UCSD-AML1 (cell line): ENCODE measurements around the gene FKBP10.

Experiments
- DNase-seq: peaks from one replicate; lab custom pipeline; 2025; ENCODE audit not compliant: unreplicated experiment; lab: John Stamatoyannopoulos, UW

Gene FKBP10

DNA sequence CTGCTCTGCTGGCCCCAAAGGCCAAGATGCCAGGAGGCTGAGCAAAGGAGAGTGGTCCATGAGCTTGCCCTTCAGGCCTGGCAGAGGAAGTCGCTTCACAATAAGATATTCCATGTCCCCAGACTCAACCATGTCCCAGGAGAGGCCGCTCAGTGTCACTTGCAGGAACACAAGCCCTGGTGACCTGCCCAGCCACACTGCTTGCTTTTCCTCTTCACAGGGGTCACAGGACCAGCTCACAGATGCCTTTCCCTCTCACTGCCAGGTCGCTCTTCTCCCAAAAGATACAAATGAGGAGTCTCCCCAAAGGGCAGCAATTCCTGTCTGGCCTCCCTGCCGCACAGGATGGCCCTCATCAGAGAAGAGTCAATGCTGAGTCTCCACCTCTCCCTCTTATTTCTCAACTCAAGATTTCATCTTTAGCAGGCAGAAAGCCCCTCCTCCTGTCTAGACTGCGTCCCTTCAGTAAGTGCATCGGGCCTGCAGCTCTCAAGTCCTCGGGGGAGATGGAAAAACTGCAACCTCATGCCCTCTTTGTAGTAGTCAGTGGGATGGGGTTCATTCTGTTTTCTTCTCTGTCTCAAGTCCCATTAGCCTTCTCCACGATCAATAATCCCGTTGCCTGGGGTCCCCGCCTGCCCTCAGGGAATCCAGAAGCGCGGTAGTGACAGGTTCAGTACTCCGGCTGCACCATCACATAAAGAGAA is 31.2 kb upstream of the FKBP10 start:
- no peak for DNase-seq

DNA sequence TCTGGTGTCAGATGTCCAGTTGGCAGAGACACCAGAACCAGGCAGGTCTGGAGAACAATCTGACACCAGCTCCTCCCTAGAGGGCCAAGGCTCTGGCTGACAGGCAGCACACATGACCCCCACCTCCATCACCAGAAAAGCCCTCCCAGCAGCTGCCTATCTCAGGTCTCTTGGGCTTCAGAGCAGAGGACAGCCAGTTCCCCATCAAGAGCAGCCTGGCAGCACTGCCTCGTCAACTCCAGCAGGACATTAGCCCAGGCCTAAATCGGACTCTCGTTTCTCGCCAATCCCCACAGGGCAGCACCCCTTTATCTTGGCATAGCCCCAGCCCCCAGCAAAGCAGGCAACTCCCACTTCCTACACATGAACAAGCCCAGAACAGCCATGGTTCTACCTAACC is 30.7 kb upstream of the FKBP10 start:
- no peak for DNase-seq

DNA sequence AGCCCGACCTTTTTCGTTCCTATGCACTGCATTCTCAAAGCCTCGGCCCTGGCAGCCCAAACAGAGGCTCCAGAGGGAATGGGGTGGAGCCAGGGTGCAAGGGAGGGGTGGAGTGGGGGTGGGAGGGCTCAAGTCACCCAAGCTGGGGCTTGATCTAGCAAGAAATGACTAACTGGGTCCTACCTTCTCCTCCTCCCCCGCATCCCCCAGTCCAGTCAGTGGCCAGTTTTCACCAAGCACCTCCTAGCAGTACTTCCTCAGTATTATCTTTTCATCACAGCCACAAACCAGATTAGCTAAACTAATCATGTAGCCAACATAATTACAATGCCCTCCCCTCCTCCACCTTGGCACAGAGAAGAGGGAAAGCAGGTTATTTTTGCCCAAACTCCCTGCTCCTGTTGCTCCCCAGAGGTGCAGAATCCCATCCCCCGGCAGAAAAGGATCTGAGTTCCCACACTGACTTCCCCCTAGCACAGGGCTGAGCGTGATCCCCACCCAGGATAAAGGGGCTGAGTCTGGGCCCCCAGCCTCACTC is 28.5 kb upstream of the FKBP10 start:
- DNase-seq: peak; percentile 83

DNA sequence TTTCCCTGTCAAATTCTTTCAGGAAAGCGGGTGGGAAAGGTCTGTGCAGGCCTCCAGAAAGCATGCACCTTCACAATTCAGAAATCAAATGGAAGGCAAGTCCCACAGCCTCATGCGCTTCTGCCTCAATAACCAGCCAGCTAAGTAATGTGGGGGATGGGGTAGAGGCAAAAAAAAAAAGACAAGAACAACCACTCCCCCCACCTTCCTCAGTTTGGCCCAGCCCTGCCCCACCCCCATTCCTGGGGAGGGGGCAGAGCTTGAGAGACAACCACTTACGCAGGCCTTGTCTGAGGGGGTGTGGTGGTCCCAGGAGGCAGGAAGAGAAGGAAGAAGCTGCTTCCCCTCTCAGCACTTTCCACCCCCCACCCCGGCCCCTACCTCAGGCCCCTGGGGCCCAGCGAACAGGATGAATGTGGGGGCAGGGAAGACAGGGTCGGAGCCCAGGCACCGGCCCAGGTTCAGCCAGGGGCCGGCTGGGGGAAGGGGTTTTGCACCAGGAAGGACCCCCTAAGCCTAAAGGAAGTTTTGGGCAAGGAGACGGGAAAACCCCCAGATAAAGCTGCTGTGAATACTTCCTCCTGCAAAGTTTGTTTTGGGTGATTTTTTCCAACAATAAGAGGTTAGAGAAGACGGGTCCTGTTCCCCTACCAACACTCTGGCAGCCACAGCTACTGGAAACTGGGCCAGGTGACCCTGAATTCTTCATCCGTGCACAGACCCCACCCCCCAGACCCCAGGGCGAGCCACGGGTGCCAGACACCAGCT is 27.5 kb upstream of the FKBP10 start:
- peak; percentile 92 for DNase-seq

DNA sequence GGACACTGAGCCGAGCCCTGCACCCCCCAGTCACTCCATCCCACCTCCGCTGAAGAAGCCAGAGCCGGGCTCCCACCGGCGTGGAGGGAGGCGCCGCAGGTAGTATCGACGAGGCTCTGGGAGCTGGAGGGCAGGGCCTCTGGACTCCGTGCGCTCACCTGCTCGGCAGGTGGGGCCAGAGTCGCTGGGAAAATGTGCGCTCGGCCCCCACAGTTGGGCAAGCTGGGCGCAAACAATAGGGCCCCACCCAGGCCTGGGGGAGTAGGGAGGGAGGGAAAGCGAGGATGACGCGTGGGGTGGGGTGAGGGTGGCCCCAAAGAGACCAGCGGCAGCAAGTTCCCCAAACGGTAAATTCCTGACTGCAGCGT is 27.0 kb upstream of the FKBP10 start:
- no peak for DNase-seq

DNA sequence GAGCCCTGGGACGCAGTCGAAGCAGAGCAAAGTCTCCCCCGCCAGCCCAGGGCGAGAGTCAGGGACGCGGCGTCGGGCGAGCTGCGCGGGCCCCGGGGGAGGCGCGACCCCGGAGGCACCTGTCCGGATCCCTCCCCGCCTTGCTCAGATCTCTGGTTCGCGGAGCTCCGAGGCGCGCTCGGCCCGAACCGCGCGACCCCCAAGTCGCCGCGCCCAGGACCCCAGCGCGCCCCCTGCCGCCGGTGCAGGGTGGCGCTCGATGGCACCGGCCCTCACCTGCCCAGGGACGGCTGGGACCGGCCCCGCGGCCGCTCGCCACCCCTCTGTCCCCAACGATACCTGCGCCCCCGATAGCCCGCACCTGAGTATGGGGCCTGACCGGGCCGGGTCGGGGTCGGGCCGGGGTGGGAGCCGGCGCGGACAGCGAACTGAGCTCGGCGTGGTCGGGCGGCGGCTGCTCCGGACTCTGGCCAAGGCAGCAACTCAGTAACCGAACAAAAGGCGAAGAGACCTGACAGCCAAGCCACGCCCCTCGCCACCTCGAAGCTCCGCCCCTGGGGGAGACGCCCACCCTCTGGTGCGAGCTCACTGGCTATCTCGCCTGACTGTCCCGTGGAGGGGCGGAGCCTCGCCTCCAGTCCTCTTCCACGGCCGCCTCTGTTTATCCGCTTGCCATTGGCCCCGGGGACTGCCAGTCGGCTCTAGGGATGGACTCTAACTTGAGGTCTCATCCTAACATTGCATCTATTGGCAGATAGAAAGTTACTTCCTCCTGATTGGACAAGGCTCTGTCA is 26.4 kb upstream of the FKBP10 start, which contains the start of gene JUP:
JUP (minus strand) TSS at position 485 of the 794 bp plus-strand sequence. CDS start 14,857 bp downstream, outside the sequence.
- peak; percentile 99 for DNase-seq

DNA sequence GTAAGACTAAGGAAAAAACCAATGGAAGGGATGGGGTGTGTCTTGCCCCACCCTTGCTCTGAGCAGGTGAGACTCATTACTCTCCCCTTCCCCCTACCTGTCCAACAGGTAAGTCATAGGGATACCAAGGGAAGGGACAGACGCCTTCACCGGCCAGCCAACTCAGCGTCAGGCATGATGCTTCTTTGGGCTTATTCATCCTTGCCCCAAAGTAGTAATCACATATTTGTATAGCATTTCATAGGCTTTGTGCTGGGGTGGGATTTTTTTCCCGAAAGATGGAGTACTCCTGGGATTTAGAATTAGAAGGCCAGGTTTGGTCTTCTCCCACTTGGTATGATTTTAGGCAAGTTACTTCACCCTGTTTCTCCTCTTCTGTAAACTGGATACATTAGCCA is 25.8 kb upstream of the FKBP10 start:
- DNase-seq: no peak

DNA sequence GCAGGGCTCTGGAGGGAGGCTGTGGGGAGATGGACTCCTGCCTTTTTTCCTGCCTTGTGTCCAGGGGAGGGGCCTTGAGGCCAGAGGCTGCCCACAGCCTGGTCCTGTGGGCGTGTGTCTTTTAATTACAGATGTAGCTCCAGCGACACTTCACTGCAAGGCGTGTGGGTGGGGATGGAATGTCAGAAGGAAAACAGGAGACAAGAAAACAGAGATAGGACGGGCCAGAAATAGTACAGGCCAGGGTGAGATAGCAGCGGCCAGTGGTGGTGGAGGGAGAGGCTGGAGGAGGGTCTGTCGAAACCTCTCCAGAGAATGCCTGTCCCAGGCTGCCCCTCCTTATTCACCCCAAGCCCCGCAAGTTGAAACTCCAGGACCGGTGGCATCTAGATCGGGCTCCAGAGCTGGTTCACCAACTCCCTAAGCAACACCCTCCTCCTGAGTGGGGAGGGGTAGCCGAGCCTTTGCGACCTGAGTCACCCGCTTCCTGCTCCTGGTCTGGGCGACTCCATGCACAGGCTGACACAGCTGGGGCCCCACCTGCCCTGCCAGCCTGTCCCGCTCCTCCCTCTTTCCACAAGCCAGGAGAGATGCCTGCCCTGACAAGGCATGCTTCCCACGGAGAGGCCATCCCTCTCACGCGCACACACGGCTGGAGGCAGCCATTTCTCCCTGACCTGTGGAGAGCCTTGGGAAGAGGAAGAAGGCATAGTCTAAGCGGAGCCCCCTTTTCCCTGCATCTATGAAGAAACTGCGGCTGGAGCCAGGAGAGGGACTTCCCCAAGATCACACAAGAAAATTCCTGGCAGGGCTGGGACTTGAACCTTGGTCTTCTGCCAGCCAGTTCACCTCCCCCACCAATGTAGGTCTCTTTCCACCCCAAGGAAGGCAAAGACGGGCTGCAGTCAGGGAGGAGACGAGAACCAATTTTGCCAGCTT is 19.7 kb upstream of the FKBP10 start:
- DNase-seq: peak; percentile 69

DNA sequence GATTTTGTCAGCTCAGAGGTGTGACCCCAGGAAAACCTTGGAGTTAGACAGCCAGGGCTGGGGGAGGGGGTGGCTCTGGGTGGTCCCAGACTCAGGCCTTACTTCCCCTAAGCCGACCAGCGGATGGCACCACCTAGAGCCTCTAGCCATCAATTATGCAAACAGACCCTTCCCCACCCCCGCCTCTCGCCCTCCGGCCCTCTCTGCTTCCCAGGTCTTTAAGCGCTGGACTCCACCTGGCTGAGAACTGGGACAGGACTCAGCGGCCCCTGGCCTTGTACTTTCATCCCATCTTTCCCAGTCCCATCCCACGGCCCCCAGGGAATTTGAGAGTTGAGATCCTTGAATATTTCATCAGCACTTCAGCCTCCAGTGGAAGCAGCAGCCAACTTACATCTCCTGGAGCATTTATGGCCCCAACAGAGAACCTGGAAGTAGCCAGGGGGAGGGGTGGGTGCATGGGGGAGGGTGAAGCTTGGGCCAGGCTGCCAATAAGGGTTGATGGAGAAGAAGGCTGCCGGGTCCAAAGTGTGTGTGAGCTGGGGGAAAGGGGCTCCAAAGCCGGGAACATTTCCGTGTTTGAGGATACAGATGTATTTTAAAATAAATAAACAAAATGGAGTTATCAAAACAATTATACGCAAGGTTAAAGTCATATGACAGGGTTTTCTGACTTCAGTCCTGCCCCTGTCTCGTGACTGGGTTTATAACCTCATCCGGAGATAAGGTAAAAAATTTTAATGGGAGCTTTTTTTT is 18.8 kb upstream of the FKBP10 start:
- DNase-seq: no peak

DNA sequence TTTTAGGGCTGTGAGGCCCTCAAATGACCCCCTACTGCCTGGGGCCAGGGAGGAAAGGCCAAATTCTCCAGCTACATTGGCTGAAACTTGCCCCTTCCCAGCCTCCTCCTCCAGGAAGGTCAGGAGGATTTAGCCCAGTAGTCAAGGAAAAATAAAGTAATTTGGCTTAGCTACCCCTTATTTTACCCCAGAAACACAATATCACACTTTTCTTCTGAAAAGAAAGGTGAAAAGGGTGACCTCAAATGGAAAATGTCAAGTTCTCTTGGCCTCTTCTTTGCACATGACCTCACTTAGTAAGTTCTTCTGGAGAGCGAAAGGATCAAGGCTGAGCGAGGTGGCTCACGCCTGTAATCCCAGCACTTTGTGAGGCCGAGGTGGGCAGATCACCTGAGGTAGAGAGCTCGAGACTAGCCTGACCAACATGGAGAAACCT is 18.2 kb upstream of the FKBP10 start:
- no peak for DNase-seq

DNA sequence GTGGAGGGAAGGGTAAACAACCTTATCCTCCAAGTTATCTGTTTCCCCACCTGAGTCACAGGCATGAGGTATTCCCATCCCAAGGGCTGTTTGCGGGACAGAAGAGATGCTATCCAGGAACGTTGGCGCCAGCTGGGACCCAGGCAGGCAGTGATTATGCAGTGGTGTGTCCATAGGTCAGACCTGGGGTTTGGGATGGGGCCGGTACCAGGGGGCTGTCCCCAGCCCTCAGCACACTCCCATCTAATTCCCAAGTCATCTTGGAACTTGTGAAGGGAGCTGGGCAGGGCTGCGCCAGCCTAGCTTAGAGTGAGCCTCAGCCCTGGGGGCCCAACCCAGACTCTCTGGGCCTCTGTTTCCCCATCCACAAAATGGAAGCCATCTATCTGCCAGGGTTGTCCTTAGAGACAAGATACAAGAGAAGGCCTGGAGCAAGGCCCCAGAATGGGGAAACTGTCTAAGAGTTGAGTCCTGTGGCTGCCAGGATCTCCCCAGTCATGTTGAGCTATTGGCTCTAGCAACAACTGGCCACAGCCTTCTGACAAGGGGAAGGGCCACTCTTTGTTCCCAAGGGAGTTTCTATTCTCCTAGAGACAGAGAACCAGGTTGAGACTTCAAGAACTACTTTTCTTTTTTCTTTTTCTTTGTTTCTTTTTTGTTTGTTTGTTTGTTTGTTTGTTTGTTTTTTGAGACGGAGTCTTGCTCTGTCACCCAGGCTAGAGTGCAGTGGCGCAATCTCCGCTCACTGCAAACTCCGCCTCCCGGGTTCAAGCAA is 16.5 kb upstream of the FKBP10 start:
- no peak for DNase-seq

DNA sequence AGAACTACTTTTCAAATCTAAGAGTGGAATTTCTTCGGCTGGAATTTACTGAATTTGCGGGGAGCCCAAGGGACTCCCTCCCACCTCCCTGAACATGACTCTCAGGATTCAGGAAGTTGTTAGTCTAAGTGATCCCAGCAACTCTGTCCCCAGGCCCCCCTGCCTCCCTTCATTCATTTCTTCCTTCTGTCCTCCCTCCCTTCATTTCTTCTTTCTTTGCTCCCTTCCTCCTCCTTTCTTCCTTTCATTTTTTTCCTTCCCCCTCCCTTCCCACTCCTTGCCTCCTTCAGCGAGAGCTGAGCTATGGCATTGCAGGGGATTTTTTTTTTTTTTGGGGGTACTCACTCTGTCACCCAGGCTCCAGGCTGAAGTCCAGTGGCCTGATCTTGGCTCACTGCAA is 15.4 kb upstream of the FKBP10 start:
- DNase-seq: no peak

DNA sequence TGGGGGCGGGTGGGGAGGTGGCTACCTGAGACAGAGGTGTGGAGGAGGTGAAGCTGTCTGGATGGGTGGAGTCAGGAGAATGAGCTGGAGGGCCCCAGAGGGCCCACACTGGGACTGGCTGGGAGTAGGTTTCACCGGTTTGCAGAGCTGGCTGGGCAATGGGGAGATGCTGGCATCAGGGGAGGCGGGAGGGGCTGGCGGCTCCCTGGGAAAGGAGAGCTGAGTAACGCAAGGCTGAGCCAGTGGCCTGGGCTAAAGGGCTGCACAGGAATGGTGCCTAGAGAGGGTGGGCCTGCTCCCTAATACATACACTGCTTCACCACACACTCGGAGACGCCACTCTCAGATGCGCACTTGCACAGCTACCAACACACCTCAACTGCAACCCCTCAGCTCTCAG is 13.4 kb upstream of the FKBP10 start:
- DNase-seq: no peak

DNA sequence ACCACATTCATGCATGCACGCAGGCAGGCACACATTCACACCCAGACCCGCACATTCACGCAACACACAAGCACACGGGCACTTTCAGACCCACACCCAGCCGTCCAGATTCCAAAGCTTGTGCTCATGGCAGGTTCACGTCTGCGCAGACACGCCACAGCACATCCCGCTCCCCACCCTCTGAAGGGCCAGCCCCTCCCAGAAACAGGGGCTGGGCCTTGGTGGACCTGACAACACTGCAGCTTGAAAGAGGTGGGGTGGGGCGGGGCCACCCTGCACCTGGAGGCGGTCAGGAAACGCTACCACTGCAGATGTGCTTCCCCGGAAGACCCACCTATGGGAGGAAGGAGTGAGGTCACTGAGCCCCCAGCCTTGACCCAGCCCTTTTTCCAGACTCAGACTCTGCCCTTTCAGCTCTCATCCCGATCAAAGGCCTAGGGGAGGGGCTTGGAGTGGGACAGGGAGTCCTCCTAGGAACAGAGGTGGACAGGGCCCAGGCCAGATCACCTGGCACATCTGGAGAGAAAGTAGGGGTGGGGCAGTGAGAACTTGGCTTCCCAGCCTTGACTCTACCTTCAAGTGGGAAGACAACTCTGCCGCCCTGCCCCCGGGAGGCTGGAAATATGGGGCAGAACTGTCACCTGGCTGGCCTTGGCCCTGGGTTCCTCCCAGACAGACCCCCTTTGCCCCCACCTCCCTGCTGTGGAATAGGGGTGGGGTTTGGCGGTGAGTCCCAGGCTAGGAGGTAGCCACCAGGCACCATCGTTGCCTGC is 12.0 kb upstream of the FKBP10 start:
- no peak for DNase-seq

DNA sequence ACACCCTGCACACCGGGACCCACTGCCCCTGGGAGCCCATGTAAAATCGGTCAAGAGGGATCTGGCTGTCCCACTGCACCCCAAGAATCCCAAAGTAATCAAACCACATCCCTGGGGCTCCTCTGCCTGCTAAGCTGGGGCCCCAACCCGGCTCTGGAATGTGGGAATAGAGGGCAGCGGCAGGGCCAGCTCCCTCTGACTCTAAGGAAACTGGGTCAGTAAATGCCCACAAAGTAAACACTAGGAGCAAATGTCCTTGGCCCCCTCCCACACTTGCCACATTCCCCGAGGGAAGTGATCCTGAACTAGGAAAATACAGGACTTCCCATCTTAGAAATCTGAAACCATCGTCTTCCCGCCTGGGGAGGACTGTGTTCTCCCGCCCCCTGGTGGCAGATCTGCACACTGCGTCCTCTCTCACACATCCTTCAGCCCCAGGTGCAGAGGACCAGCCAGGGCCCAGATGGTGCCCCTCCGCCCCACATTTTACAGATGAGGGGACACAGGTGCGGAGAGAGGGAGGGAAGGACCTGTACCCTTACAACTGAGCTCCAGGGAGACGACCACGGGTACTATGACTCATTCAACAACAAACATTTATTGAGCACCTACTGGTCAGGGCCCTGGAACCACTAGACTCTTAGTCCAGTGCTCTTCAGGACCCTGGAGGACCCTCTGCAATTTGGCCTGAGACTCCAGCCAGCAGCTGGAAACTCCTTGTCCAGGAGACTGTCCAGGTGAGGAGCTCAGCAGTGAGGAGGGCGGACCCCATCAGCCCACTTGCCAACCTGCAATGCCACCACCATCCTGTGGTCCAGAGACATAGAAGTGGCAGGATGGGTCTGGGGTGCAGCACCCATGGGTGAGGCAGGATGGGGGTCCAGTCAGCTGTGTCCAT is 11.2 kb upstream of the FKBP10 start:
- peak; percentile 69 for DNase-seq

DNA sequence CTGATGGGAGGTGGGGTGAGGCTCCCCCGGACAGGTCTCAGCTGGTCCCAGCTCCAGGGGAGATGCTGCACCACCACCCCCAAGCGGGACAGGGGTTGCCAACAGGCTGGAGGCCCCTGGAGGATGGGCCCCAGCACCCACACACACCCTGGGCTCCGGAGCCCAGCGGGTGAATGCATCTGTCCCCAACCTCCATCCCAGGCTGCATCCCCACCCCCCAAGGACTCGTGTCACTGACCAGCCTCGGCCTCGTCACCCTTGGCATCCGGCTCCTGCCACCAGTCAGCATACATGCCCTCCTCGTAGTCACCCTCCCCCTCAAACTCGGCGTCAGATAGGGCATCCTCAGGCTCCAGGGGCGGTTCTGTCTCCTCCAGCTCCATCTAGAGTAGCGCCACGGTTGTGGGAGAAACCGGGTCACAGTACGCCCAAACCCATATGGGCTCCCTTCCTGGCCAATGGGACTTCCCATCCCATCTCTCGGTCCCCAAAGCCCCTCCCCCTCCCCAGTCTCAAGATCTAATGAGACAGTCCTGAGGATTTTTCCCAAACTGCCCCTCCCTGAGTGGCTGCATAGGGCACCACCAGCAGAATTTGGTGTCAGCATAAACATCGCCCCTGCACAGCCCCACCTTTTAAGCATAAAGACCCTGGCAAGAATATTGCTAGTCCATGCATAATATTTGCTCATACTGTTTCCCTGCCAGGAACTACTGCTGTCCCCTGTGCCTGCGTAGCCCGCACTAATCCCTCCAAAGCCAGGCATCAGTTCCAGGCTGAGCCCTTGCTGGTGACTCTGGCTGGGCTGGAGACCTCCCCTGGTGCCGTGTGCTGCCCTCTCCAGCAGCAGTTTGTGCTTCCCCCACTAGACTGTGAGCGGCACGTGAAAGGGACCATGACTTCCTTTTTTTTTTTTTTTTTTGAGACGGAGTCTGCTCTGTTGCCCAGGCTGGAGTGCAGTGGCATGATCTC is 9.5 kb upstream of the FKBP10 start:
- DNase-seq: peak; percentile 46
